ENCODE data around the gene THSD7B. TPM values are rescaled to one million over a fixed set of nuclear protein-coding genes. Genes with fewer than 3 reads are reported as not detected.

The THSD7B gene
- total RNA-seq, 1 donor from 2014 or later, result not detected

DNA sequence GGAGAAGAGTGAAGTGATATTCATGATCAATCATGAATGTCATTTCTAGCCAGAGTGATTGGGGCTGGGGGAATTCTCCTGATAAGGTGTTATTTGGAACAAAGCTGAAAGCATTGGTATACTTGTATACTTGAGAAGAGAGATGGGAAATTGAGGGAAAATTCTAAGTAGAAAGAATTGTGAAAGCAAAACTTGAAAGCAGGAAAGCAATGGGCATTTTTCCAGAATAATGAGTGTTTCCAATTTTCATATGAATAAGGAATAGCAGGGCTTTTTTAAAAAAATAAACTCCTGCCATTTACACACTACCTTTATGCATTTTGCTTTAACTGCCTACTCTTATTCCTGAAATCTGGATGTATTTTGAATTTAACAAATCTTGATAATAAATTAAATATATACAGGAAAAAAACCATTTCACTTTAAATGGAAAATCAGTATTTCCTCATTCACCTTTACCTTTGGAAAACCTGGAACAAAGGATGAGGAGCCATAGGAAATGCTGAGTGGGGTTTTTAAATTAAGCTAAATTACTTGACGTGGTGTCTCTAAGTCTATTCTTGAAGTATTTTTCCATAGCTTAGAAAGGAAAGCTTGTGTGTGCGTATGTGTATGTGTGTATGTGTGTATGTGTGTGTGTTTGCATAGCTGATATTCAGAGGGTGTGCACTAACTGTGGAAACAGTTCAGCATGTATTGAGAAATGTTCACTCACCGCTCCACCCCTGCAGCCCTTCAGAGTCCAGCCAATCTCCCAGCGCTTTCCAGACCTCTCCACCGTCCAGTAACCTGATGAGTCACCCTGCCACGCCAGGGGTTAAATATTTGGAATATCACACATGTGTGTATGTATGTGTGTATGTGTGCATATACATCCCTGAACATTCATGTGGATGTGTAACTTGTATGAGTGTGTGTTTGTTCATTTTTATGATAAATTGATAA is 427.3 kb downstream of the THSD7B start:
- intact Hi-C loops (cut with micrococcal nuclease), result no loop called here

DNA sequence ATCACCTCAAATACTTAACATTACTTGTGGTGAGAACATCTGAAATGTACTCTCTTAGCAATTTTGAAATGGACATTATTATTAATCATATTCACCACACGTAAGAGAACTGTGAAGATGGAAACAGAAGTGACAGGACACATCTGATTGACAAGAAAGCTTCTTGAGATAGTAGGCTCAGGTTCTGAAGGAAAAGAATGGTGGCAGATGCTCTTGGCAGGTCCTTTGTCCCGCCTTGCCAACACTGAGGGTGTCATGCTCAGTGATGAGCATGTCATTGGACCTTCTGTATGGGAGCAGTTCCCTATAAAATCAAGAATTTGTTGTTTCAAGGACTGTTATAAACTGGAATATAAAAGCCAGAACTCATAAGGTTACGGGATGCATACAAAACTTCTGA is 428.1 kb downstream of the THSD7B start:
- intact Hi-C loops (cut with micrococcal nuclease), result no loop called here

DNA sequence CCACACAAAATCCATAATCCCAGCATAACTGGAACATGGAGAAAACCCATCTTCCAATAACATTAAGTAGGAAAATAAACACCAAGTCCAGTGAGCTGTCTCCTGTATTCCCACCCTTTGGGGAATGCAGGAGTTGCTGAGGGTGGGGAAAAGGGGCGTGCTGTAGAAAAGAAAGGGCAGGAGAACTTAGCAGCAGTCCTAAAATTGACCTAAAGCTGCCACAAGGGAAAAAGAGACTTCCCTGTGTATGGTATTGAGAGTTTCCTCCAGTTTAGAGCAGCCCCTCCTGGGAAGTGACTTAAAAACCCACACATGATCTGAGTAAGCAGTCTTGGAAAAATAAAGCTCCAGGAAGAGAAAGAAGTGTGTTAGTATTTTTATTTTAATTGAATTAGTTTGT is 428.8 kb downstream of the THSD7B start:
- intact Hi-C loops (cut with micrococcal nuclease), result no loop called here

DNA sequence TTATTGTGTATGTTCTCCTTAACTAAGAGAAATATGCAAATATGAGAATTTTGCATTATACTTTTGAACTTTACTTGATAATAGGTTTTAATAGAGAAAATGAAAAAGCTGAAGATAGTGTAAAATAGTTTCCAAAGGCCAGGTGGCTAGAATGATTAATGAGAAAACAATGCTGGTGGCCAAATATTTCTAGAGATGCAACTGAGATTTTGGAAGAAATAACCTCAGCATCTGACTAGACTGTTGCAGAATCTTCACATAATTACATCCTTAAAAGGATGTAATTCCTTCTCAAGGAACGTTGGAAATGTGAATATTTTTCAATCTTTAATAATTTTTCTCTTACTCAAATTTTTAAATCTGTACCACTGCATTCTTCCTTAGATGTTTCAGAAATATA is 434.4 kb downstream of the THSD7B start:
- intact Hi-C loops (cut with micrococcal nuclease), result no loop called here

DNA sequence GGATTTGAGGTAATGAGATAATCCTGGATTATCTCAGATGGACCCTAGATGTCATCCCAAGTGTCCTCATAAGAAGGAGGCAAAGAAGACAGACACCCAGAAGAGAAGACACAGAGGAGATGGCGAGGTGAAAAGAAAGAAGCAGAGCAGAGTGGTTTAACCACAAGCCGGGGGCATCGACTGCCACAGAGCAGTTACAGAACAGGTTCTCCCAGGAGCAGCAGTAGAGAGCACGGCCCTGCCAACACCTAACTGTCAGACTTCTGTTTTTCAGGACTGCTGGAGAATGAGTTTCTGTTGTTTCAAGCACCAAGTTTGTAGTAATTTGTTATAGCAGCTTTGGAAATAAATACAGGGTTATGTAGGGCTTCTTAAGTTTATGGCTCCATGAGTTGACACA is 437.0 kb downstream of the THSD7B start:
- intact Hi-C loops (cut with micrococcal nuclease), result no loop called here

DNA sequence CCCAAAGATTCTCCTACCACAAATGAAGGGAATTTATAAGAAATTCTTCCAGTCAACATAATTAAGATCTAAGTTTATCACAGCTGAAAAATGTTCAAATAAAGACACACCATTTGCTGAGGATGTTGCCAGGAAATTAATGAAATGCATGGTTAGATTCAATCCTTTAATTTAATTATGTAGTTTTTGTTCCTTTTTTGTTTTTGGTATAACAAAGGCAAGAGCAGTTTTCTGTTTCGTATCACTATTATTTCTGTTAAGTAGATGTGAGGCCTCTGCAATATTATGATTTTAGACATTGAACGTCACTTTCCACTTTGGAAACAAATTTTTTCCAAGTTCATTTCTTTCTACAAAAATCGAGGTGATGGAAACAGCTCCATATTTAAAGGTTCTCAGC is 440.0 kb downstream of the THSD7B start:
- intact Hi-C loops (cut with micrococcal nuclease), result no loop called here

DNA sequence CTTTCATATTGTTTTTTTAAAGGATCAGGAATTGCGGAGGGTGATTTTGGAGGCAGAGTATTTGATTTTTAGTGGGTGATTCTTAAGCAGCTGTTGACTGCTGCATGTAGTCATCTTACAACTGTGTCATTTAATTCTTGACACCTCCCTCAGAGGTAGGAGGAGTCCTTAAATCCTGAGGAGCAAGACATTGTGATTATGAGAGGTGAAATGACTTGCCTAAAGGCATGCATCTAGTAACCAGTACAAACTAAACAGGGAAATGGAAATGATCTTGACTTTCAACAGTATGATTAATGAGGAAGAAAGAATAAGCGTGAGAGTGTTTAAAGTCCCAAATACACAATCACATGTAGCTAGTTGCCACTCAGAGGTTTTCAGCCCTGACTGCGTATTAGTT is 440.7 kb downstream of the THSD7B start:
- intact Hi-C loops (cut with micrococcal nuclease), result no loop called here

DNA sequence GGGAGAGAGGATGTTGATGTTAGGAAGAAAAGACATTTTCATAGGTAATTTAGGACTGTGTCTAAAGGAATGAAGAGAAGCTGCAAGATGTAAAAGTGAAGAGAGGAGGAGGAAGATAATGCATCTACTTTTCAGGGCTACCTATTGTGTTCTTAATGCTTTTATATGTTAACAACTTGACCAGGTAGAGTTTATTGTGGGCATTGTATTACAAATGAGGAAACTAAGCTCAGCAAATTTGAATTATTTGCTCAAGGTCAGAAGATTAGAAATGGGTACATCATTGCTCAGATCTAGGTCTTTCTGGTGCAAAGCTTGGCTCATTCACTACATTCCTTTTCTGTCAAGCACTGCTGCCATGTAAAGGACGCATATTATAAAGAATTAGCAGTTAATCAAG is 441.7 kb downstream of the THSD7B start:
- intact Hi-C loops (cut with micrococcal nuclease), result no loop called here

DNA sequence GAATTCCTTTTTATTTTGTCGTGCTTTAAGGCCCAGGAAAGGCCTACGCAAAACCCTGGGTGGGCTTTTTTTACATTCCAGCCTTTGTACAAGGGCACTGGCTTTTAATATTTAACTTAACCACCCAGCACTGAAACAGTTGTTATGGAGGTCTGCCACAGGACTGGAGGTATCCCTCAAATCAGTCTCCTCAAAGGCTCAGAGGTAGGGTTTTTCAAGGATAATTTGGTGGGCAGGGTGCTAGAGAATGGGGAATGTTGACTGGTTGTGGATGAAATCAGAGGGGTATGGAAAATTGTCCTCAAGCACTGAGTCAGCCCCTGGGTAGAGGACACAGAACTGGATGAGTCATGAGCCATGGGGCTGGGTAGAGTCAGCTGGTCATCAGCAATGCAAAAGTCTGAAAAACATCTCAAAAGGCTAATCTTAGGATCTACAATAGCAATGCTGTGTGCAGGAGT is 443.1 kb downstream of the THSD7B start:
- intact Hi-C loops (cut with micrococcal nuclease), result no loop called here

DNA sequence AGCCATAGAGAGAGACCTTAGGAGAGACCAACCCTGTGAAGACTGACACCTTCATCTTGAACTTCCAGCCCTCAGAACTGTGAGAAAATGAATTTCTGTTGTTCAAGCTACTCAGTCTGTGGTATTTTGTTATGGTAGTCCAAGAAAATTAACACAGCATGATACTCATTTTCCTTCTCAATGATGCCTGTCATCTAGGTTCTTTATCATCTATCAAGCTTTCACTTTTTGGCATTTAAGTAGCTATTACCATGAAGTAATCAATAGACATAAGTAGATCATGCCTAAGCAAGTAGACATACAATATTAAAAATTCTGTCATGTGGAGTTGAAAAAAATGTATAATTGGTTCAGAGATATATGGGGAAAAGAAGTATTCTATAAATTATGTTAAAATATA is 444.7 kb downstream of the THSD7B start:
- intact Hi-C loops (cut with micrococcal nuclease), result no loop called here

DNA sequence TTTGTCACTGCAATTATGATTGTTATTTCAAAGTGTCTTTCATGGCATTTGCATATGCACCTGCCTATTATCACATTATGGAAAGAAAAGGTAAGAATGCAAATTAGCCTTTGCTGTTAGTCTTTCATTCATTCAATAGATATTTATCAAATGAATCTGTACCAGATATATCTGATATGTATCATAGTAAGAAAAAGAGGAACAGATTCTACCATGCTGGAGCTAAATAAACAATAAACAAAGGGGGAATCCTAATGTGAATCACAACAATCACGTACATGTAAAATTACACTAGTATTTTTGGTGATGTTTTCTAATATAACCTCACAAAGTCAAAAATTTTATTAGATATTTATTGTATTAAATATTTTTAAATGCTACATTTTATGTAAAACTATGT is 446.4 kb downstream of the THSD7B start:
- intact Hi-C loops (cut with micrococcal nuclease), result no loop called here

DNA sequence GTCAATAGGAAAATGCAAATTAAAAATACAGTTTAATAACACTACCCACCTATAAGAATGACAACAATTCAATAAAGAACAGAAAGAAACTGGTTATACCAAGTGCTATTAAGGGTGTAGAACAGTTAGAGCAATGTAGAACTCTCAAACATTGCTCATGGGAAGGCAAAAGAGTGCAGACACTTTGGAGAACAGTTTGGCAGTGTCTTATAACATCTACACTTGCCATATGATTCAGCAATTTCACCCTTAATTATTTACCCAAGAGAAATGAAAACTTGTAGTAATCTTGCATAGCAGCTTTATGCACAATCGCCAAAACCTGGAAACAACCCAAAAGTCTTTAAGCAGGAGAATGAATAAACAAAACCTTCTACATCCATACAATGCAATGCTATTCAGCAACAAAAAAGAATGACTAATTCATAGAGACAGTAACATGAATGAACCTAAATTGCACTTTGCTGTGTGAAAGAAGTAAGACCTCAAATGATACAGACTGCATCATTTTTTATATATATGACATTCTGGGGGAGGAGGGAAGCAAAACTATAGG is 455.2 kb downstream of the THSD7B start:
- intact Hi-C loops (cut with micrococcal nuclease), result no loop called here

DNA sequence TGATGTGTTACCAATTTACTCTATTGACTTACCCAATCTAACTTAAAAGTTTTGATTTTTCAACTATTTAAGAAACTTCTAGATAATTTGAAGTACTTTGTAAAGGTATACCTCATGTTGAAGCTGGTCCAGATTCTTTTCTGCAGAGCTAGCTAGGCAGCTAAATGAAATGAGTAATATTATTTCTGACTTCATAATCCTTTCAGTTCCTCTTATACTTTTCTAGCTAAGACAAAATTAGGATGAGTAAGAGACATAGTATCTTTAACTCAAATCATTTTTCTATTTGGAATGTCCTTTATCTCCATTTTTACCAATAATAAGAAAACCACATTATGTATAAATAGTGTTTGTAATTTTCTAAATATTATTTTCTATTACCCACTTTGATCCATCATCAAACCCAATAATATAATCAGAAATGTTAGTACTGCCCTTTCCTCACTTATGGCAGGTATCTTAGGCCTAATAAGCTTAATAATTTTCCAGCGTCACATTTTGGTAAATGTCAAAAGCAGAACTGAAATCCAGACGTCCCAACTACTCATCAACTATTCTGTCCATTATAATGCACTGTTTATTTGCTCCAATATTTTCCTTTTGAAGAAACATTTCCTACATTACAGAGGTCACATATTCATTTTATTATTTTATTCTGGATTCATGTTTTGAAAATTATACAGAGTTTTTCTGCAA is 456.6 kb downstream of the THSD7B start:
- intact Hi-C loops (cut with micrococcal nuclease), result no loop called here

DNA sequence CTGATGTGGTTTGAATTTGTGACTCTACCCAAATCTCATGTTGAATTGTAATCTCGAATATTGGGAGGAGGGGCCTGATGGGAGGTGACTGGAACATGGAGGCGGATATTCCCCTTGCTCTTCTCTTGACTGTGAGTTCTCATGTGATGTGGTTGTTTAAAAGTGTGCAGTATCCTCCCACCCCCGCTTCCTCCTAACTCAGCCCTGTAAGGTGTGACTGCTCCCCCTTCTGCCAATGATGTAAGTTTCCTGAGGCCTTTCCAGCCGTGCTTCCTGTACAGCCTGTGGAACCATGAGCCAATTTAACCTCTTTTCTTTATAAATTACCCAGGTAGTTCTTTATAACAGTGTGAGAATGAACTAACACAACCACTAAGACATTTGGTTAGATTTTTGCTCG is 458.4 kb downstream of the THSD7B start:
- intact Hi-C loops (cut with micrococcal nuclease), result no loop called here

DNA sequence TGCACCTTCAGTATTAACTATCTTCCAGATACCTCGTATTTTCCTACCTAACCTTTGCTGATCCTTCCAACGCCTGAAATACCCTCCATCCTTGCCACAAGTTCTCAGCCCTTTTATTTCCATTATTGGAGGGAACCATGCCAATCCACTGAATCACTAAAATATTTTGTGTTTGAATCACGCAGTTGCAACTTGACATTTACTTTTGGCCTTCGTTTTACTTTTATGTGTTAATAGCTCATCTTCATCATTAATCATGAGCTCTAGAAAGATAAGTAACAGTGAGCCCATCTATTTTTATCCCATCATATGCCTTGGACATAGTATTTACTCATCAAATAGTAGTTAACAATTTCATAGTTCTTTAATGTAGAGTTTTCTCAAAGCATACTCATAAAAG is 463.2 kb downstream of the THSD7B start:
- intact Hi-C loops (cut with micrococcal nuclease), result no loop called here

DNA sequence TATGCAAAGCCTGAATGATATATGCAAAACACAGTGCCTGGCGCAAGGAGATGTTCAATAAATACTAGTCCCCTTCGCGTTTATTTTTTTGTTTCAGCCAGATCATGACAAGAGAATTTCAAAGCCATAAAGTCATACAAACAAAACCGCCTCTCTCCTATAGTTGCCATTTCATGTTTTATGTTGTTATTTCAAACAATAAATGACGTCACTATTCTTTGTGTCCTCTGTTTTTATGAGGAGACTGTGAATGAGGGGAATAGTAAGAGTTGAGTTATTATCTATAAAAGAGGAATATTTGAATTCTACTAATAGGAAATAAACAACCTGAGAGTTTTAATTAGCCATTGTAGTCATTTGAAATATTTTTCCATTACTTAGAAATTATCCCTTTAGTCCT is 464.5 kb downstream of the THSD7B start:
- intact Hi-C loops (cut with micrococcal nuclease), result no loop called here

DNA sequence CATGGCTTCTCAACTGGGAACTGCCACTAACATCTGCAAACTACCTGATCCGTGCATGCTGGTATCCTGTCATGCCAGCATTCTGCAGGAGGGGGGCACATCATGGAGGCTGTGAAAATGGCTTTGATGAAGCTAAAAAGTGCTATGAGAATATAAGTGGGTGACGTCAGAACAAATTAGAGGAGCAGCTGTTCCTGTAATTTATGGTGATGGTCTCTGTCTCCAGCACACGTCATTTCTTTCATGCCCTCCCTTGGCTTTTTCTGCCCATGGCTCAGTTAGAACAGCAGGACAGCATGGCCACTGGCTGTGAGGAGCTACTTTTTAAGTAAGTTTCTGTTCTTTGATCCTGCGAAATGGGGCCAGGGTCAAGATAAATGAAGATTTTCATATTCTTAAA is 466.3 kb downstream of the THSD7B start:
- intact Hi-C loops (cut with micrococcal nuclease), result no loop called here

DNA sequence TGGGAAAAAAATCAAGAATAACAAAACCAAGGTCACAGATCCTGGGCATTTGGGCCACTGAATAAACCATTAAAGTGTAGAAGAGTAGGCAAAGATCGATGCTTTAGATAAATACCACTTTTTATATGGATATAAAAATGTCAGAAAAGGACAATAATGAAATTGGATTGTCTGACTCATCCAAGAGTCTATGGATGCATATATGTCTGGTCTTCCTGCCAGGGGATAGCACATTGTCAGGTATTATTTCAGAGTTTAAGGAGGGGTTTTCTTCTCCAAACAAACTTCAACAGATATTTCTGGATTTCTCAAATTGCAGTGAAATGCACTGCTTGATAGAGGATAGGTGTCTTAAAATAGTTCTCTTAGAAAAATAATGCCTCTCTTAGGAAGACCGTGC is 466.7 kb downstream of the THSD7B start:
- intact Hi-C loops (cut with micrococcal nuclease), result no loop called here

DNA sequence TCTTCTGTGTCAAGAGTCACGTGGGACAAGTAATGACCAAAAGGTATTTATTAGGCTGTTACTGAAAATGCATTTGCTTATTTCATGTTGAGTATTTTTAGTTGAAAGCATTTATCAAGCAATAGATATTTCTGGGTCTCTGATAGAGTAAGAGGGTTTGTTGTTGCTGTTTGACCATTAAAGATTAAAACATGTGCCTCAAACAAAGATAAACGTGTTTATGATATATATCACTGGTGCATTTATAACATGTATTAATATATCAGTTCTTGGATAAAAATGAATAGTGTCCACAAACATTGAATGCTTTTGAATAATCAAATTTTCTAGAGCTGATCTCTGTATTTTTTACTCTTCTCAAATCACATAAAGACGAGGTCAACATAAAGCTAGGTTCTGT is 467.7 kb downstream of the THSD7B start:
- intact Hi-C loops (cut with micrococcal nuclease), result no loop called here

DNA sequence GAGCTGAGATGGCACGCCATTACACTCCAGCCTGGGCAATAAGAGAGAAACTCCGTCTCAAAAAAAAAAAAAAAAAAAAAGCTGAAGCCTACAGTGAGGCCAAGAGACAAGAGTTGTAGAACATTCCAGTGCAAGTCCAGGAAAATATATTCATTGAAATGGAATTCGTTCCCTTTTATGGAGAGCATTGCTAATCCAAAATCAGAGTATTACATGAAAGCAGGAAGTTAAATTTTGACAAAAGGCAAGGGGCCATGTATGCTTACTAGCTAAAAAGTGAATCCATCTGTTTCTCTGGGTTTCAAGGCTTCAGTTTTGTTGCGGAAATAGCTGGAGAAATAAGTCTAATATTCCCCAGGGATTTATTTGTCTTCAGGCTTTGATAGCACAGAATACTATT is 471.7 kb downstream of the THSD7B start:
- intact Hi-C loops (cut with micrococcal nuclease), result no loop called here

DNA sequence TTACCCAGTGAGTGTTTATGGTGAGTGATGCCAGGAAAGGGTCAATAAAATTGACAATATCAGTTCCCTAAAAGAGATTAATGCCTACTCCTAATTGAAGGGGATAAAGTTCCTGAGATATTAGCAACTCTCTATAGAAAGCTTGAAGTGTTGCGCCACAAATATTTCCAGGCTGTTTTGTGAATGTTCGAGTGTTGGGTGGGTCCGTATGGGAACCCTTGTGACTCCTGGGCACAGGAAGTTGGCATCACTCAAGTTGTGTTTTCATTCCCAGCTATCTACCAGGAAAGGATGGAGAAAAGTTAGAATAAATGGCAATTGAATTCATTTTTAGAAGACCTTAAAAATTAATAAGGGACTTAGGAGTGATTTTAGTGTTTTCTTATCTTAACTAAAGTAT is 472.7 kb downstream of the THSD7B start:
- intact Hi-C loops (cut with micrococcal nuclease), result no loop called here

DNA sequence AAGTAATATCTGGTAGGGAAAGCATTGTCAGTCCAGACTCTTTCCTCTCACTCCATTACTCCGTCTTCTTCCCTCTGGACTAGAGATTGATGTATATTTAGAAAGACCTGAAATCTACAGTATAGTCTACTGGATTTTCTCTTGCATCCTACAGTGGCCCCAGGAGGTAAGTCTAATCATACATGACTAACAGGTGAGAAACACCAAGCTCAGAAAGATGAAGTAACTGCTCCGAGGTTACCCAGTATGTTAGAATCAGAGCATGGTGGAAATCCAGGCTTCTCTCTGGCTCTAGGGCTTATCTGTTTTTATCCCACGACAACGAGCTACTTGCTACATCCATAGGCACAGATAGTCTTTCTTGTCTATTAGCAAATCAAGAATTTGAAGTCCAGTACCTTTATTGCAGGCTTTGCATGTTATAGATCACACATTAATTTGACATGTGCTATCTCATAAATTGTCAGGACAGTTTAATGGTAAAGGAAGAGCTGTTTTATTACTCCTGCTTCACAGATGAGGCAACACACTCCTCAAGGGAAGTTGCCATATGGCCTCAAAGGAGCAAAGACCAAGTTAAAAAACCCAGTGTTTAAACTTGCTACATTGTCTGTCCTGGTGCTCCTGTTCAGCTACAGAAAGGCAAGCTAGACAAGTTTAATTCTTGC is 484.3 kb downstream of the THSD7B start:
- intact Hi-C loops (cut with micrococcal nuclease), result no loop called here
